Activated naive CD4-positive, alpha-beta T cell treated with Interleukin-2 at 50 U/mL for 16 hours (primary cell): ENCODE data around the gene MYRIP.
"Not testable (repeated sequence)": the region's sequence is repeated elsewhere in the genome, so short reads cannot be mapped to it uniquely, and the experiment has no call there.

Experiments used
- DNase-seq: peaks from one replicate; pipeline ENCODE4 v3.0.0-alpha.2; 2020

The MYRIP gene

GRCh38 chr3:40043444-40043755, 234.0 kb downstream of the MYRIP start:
- DNase-seq, result no peak

- no peak for DNase-seq
Measured at GRCh38 chr3:40044487-40044886, 235.1 kb downstream of the MYRIP start.

- DNase-seq, result no peak
Measured at GRCh38 chr3:40045051-40045450, 235.6 kb downstream of the MYRIP start.

- no peak for DNase-seq
Measured at GRCh38 chr3:40046149-40046548, 236.7 kb downstream of the MYRIP start.

- DNase-seq, result no peak
Measured at GRCh38 chr3:40047406-40047805, 238.0 kb downstream of the MYRIP start.

- no peak for DNase-seq
Measured at GRCh38 chr3:40053663-40054062, 244.3 kb downstream of the MYRIP start.

GRCh38 chr3:40054568-40055222, 245.3 kb downstream of the MYRIP start:
- no peak for DNase-seq

GRCh38 chr3:40055361-40055760, 246.0 kb downstream of the MYRIP start:
- DNase-seq, result no peak

GRCh38 chr3:40055956-40056355, 246.5 kb downstream of the MYRIP start:
- DNase-seq, result no peak

- DNase-seq, result no peak
Measured at GRCh38 chr3:40057077-40057476, 247.7 kb downstream of the MYRIP start.

- DNase-seq, result no peak
Measured at GRCh38 chr3:40057786-40058185, 248.4 kb downstream of the MYRIP start.

- no peak for DNase-seq
Measured at GRCh38 chr3:40068636-40069035, 259.2 kb downstream of the MYRIP start.

GRCh38 chr3:40070816-40071215, 261.4 kb downstream of the MYRIP start:
- DNase-seq, result no peak

GRCh38 chr3:40071683-40072238, 262.4 kb downstream of the MYRIP start:
- no peak for DNase-seq

GRCh38 chr3:40073310-40074007, 264.1 kb downstream of the MYRIP start:
- no peak for DNase-seq

- DNase-seq, result not testable (repeated sequence)
Measured at GRCh38 chr3:40077139-40077538, 267.7 kb downstream of the MYRIP start.

- not testable (repeated sequence) for DNase-seq
Measured at GRCh38 chr3:40077828-40078492, 268.6 kb downstream of the MYRIP start.

- DNase-seq, result no peak
Measured at GRCh38 chr3:40078590-40078989, 269.2 kb downstream of the MYRIP start.

GRCh38 chr3:40079203-40079846, 269.9 kb downstream of the MYRIP start:
- DNase-seq, result no peak

GRCh38 chr3:40079847-40080240, 270.4 kb downstream of the MYRIP start:
- no peak for DNase-seq

GRCh38 chr3:40083066-40083465, 273.7 kb downstream of the MYRIP start:
- DNase-seq, result no peak

- not testable (repeated sequence) for DNase-seq
Measured at GRCh38 chr3:40084424-40084823, 275.0 kb downstream of the MYRIP start.
